RWPE2 (cell line): Measurements from ENCODE around the gene RHBDL3.

Experiments
- ATAC-seq: fragments of 200-7000 bp; cut with Tn5 transposase; 3 replicates; pipeline ENCODE4 v1.9.1; 2021; ENCODE audit warnings: low read depth
- DNase-seq: peaks from one replicate; pipeline ENCODE4 v3.0.0-alpha.2; 2020; ENCODE audit warnings: low spot score
- H3K27ac ChIP-seq: fragments of 450-650 bp; 2 replicates; pipeline ENCODE4 v1.5.1; 2017; ENCODE audit warnings: mild to moderate bottlenecking; ENCODE audit not compliant: poor library complexity, severe bottlenecking
- H3K27me3 ChIP-seq: fragments of 250-450 bp; sonication (Bioruptor Pico); 2 replicates; pipeline ENCODE4 v1.5.1; 2021; ENCODE audit warnings: mild to moderate bottlenecking, moderate library complexity; ENCODE audit not compliant: insufficient read depth, poor library complexity, severe bottlenecking
- H3K36me3 ChIP-seq: fragments of 250-450 bp; sonication (Bioruptor Pico); 2 replicates; pipeline ENCODE4 v1.5.1; 2020; ENCODE audit warnings: low read depth, mild to moderate bottlenecking, moderate library complexity
- H3K4me1 ChIP-seq: fragments of 250-450 bp; sonication (Bioruptor Pico); 2 replicates; pipeline ENCODE4 v1.5.1; 2021; ENCODE audit warnings: mild to moderate bottlenecking, moderate library complexity; ENCODE audit not compliant: insufficient read depth, poor library complexity, severe bottlenecking
- H3K4me3 ChIP-seq: fragments of 250-450 bp; sonication (Bioruptor Pico); 2 replicates; pipeline ENCODE4 v1.5.1; 2021; ENCODE audit warnings: mild to moderate bottlenecking, moderate library complexity; ENCODE audit not compliant: severe bottlenecking
- H3K9me3 ChIP-seq: fragments of 250-450 bp; sonication (Bioruptor Pico); 2 replicates; pipeline ENCODE4 v1.5.1; 2021; ENCODE audit warnings: mild to moderate bottlenecking, moderate library complexity; ENCODE audit not compliant: severe bottlenecking
- CTCF ChIP-seq: fragments of 450-650 bp; IDR thresholded peaks from one replicate; pipeline ENCODE4 v1.5.1; 2017; ENCODE audit warnings: mild to moderate bottlenecking, moderate library complexity; ENCODE audit not compliant: poor library complexity, severe bottlenecking

The RHBDL3 gene

DNA sequence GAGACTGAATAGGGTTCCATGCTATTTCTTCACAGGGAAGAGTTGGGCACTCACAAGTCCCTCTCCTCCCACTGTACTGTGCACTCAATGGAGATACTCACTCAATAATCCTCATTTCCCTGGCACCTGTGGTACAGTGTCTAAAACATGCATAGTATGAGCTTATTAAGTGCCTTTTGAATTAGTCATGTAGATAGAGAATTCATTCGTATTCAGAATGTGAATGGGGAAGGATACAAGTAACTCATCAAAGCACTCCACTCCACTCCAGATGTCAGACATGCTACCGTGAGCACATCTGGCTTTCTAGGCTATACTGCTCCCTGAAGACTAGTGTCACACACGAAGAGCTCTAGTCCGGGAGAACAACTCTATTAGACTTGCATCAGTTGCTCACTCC, 70.1 kb downstream of the RHBDL3 start:
- H3K4me1 ChIP-seq, result no peaks in the 10 kb centered on the region
- peaks cover 79% of the 10 kb centered on the region for H3K36me3 ChIP-seq
- no peak overlapping the region for H3K4me3 ChIP-seq
- no peak for TF ChIP-seq CTCF
- no peaks in the 10 kb centered on the region for H3K9me3 ChIP-seq
- no peak for DNase-seq
- H3K27ac ChIP-seq, result peak overlapping the region; percentile 5
- peak; percentile 78 for ATAC-seq
- H3K27me3 ChIP-seq, result no peaks in the 10 kb centered on the region

DNA sequence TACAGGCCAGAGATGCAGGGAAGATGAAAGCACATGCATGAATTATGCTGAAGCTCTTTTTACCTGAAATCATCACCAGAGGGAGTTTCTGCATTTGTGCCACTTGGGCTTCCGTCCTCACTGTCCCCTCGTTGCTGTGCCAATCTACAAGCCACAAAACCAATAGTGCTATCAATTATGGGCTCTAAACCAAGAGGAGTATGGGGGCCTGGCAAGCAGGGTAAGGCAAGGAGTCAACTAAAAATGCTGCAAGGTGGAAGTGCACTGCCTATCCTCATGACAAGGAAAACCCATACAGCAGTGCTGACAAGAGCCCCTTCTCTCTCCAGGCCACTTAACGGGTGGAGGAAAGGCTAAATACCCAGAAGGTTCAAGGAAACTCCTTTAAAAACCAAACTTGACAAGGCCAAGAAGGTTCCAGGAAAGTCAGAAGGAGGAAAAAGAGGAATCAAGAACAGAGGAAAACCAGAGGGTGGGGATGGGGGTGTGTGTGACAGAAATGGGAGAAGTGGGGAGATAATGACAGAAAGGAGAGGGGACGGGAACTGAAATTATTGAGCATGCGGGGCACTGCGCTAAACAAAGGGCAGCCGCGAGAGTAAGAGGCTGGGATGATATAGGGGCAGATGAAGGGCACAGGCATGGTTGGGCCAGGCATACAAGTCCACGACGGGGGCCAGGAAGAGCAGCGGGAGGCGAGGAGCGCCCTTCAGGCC, 75.7 kb downstream of the RHBDL3 start:
- Histone ChIP-seq H3K4me1 (peaks cover 3% of the 10 kb centered on the region), H3K36me3 (peaks cover 38% of the 10 kb centered on the region), H3K4me3 (peak overlapping the region; percentile 41), H3K27me3 (no peaks in the 10 kb centered on the region), H3K27ac (peak overlapping the region; percentile 61), H3K9me3 (no peaks in the 10 kb centered on the region)
- peak; percentile 22 for TF ChIP-seq CTCF
- ATAC-seq (no peak; the same call in 2 of the 3 replicates), DNase-seq (no peak)

DNA sequence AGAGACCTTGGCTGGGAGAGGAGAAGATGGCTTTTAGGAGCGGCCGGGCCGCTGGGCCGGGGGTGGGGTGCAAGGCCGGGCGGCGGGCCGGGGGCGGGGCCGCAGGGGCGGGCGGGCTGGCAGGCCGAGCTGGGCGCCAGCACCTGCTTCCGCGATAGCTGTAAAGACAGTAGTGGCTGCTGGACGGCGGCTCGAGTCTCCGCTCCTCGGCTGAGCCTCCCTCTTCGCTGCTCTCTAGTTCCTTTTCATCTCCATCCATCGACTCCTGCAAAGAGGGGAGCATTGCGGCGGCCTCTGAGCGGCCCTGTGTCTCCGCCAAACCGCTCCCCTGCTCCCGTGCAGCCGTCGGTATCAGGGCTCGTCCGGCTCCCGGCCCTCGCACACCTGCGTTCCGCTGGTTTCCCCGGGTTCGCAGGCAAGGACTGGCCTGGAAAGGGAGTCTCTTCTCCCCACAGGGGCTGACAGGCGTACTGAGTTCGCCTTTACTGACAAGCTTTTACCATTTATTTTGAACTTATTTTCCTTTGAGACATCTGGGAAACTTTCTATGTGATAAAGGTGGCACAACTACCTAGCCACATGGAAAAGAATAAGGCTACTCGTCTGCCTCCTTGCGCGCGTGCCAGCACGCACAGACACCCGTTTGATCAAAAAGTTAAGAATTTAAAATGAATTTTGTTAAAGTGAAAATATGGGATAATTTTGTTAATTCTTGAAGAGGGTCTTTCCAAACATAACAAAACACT, 76.4 kb downstream of the RHBDL3 start, which contains the start of gene C17orf75:
C17orf75 (minus strand) TSS at position 317 of the 746 bp plus-strand sequence; CDS start at position 283, 34 bp downstream.
- TF ChIP-seq CTCF, result no peak
- H3K9me3 ChIP-seq, result no peaks in the 10 kb centered on the region
- peak within 1 kb of the TSS; percentile 61 for H3K27ac ChIP-seq
- peaks cover 3% of the 10 kb centered on the region for H3K4me1 ChIP-seq
- peak within 1 kb of the TSS; percentile 41 for H3K4me3 ChIP-seq
- peaks cover 30% of the 10 kb centered on the region for H3K36me3 ChIP-seq
- peak; percentile 76 for DNase-seq
- ATAC-seq, result peak; percentile 97
- no peaks in the 10 kb centered on the region for H3K27me3 ChIP-seq

DNA sequence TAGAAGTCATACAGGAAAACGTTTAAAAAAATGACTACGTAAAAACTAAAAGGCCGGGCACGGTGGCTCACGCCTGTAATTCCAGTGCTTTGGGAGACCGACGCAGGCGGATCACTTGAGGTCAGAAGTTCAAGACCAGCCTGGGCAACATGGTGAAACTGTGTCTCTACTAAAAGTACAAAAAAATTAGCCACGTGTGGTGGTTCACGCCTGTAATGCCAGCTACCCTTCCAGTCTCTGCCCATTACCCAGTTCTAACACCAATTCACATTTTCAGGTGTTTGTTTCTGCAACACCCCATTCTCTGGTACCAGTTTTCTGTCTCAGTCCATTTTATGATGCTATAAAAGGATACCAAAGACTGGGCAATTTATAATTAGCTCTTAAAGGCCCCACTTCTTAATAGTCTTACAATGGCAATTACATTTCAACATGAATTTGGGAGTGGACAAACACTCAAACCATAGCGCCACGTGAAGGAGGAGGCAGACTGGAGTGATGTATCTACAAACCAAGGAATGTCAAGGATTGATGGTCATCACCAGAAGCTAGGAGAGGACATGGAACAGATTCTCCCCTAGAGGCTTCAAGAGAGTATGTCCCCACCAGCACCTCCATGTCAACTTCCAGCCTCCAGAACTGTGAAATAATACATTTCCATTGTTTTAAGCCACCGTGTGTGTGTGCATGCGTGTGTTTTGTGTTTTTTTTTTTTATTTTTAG, 77.1 kb downstream of the RHBDL3 start:
- Histone ChIP-seq H3K36me3 (peaks cover 26% of the 10 kb centered on the region), H3K27ac (peak overlapping the region; percentile 61), H3K27me3 (no peaks in the 10 kb centered on the region), H3K4me1 (peaks cover 3% of the 10 kb centered on the region), H3K4me3 (peak overlapping the region; percentile 41), H3K9me3 (no peaks in the 10 kb centered on the region)
- TF ChIP-seq CTCF, result no peak
- DNase-seq (no peak), ATAC-seq (no peak)
